Measurements from ENCODE around the gene KCNK5. TPM values are rescaled to one million over a fixed set of nuclear protein-coding genes. Genes with fewer than 3 reads are reported as not detected.

The KCNK5 gene
- polyA plus RNA-seq, 2 of the 4 experiments (the other 2 are of a cell fraction) = 1.5 to 2.3 TPM

- no peak for TF ChIP-seq HOXA7 (CRISPR knock-in tag; IDR thresholded peaks at IDR 0.05)
- no peak for TF ChIP-seq CEBPB (IDR thresholded peaks at IDR 0.05)
- peak; percentile 96 for TF ChIP-seq SMC3 (IDR thresholded peaks at IDR 0.05)
- no peak for TF ChIP-seq ELK1 (IDR thresholded peaks at IDR 0.05; ENCODE audit: low read depth, low read length)
Observed at GRCh38 chr6:39166189-39166911, 62.9 kb downstream of the KCNK5 start (continued).

GRCh38 chr6:39157511-39157910, 71.8 kb downstream of the KCNK5 start:
- no peaks in the 10 kb centered on the region for H3K9me3 ChIP-seq
- CTCF ChIA-PET = interaction anchor here (1.9 to 3.0 kb wide), 3 partner anchors 9 to 153 kb away, joined by 6 to 17 read pairs (median 9); no protein-coding TSS in a partner anchor
- POLR2A ChIA-PET = no interaction called here
- no peak overlapping the region for H3K4me3 ChIP-seq
- DNase-seq (ENCODE audit: low read depth in 1 of 2, low spot score in 1 of 2) (no peak), ATAC-seq (no peak), FAIRE-seq (no peak)
- TF ChIP-seq HES2 (IDR thresholded peaks at IDR 0.05) (no peak), ZC3H11A (IDR thresholded peaks at IDR 0.05) (no peak), JUN (IDR thresholded peaks at IDR 0.05) (no peak), ESRRA (IDR thresholded peaks at IDR 0.05; ENCODE audit: borderline replicate concordance, low read length) (no peak), KDM5A (IDR thresholded peaks at IDR 0.05) (no peak), POLR2AphosphoS2 (conservative IDR thresholded peaks at IDR 0.05; ENCODE audit: low read length) (no peak), KDM1A (IDR thresholded peaks at IDR 0.05; ENCODE audit: low read depth) (no peak), HEYL (CRISPR knock-in tag; IDR thresholded peaks at IDR 0.05) (no peak), REST (IDR thresholded peaks at IDR 0.05) (no peak), NFE2L2 (conservative IDR thresholded peaks at IDR 0.05; ENCODE audit: low read length) (no peak), RFX5 (IDR thresholded peaks at IDR 0.05) (no peak), FOSB (CRISPR knock-in tag; IDR thresholded peaks at IDR 0.05) (no peak), RARB (CRISPR knock-in tag; IDR thresholded peaks at IDR 0.05) (no peak), MAZ (IDR thresholded peaks at IDR 0.05; ENCODE audit: borderline replicate concordance, low read depth, low read length) (no peak), RAD21 (conservative IDR thresholded peaks at IDR 0.05 in 1 of 2, IDR thresholded peaks at IDR 0.05 in 1 of 2) (no peak), RNF2 (IDR thresholded peaks at IDR 0.05; ENCODE audit: borderline replicate concordance, low read depth) (no peak)
- no peak overlapping the region for H3K4me2 ChIP-seq
- no peak overlapping the region for H3K27ac ChIP-seq
- 0% methylated on average over 1 of the region's 3 CpGs for WGBS (ENCODE audit: missing lambda C conversion rate)
- no peaks in the 10 kb centered on the region for H3K4me1 ChIP-seq

GRCh38 chr6:39156801-39157200, 72.5 kb downstream of the KCNK5 start:
- CTCF ChIA-PET = interaction anchor here (0.7 to 3.0 kb wide), 2 partner anchors 8 to 10 kb away, joined by 3 to 17 read pairs; no protein-coding TSS in a partner anchor
- no peak for ATAC-seq
- H3K4me3 ChIP-seq = no peak overlapping the region

More at GRCh38 chr6:39156801-39157200, 72.5 kb downstream of the KCNK5 start:
- DNase-seq (ENCODE audit: low read depth in 1 of 2, low spot score in 1 of 2) = no peak
- Histone ChIP-seq H3K4me2 (no peak overlapping the region), H3K9me3 (no peaks in the 10 kb centered on the region), H3K27ac (no peak overlapping the region), H3K4me1 (no peaks in the 10 kb centered on the region)
- no peak for FAIRE-seq
- WGBS (ENCODE audit: missing lambda C conversion rate) = 42% methylated on average over 3 of the region's 3 CpGs
- TF ChIP-seq TP53 (CRISPR knock-in tag; IDR thresholded peaks at IDR 0.05) (no peak), E2F6 (IDR thresholded peaks at IDR 0.05; ENCODE audit: borderline replicate concordance, low read depth) (no peak), MYC (IDR thresholded peaks at IDR 0.05; ENCODE audit: borderline replicate concordance, low read length) (no peak), RCOR1 (IDR thresholded peaks at IDR 0.05; ENCODE audit: low read depth, low read length) (no peak), BCL3 (IDR thresholded peaks at IDR 0.05) (no peak), NR3C1 (IDR thresholded peaks at IDR 0.05) (no peak), ZFP36 (IDR thresholded peaks at IDR 0.05; ENCODE audit: borderline replicate concordance, partially characterized antibody) (no peak), FOSL2 (IDR thresholded peaks at IDR 0.05) (no peak), FOSL2 (CRISPR knock-in tag; IDR thresholded peaks at IDR 0.05) (no peak), ZC3H11A (IDR thresholded peaks at IDR 0.05) (no peak), CHD2 (IDR thresholded peaks at IDR 0.05; ENCODE audit: low read length, partially characterized antibody) (no peak)
- POLR2A ChIA-PET = no interaction called here
